ENCODE data around the gene SGF29. TPM values are rescaled to one million over a fixed set of nuclear protein-coding genes. Genes with fewer than 3 reads are reported as not detected.

The SGF29 gene
- total and polyA plus RNA-seq, 2 of the 4 experiments (the other 2 are of a cell fraction): 4.3 to 7.7 TPM

DNA sequence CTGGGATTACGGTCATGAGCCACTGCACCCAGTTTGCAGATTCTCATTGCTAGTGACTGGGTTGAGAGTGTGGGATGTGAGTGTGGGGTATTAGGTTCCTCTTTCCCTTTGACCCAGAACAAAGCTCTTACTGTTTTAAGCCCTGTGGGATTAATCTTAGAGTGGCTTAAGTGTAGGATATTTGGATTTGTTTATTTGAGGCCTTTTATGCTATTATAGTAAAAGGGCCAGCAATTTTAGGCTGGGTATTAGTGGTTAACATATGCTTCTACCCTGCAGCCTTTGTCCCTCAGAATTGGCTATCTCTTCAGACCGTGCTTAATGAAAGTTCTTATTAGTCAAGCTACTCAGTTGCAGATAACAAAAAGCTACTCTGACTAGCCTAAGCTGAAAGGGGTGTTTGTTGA, 3.2 kb downstream of the SGF29 start:
- H3K4me3 ChIP-seq (ENCODE audit: insufficient read depth, low read depth, low read length): no peak overlapping the region
- DNase-seq (no peak), ATAC-seq (ENCODE audit: low read depth) (no peak)
- CTCF ChIA-PET: interaction anchor here (0.6 kb wide), 1 partner anchor 1535 kb away, joined by 3 read pairs; the partner anchor contains the start of gene TBX6
- no peak overlapping the region for H2AK9ac ChIP-seq (replicated peaks; ENCODE audit: low read depth, low read length, poor library complexity)
- BruUV-seq (replicated peaks): no TSS peak
- no peak overlapping the region for H3K9ac ChIP-seq (ENCODE audit: low read depth, low read length)
- no peak overlapping the region for H2BK15ac ChIP-seq (ENCODE audit: low read depth, low read length)
- in situ Hi-C loops (cut with MboI; ENCODE audit: low sequenced_read_pairs) (no loop called here), dilution Hi-C loops (cut with HindIII; ENCODE audit: low sequenced_read_pairs, unreplicated experiment) (no loop called here), intact Hi-C loops (cut with micrococcal nuclease) (no loop called here)
- no peak overlapping the region for H4K5ac ChIP-seq (ENCODE audit: low read depth, low read length)
- no peak overlapping the region for H3K27ac ChIP-seq (ENCODE audit: insufficient read depth, low read length)
- POLR2A ChIA-PET (ENCODE audit: unreplicated experiment): no interaction called here
- H3K9me1 ChIP-seq (ENCODE audit: insufficient read depth, low read length): peaks cover 8% of the 10 kb centered on the region
- no peaks in the 10 kb centered on the region for H3K27me3 ChIP-seq (ENCODE audit: control insufficient read depth, insufficient read depth, low read length)
- H2BK20ac ChIP-seq (ENCODE audit: low read depth, low read length): no peak overlapping the region
- WGBS, 2 experiments (ENCODE audit: extremely low coverage in 2 of 2, insufficient read length in 1 of 2): no CpG with 5 or more reads among the region's 2 CpGs
- no peak overlapping the region for H2BK120ac ChIP-seq (ENCODE audit: low read depth, low read length)
- H3K36me3 ChIP-seq (ENCODE audit: control insufficient read depth, insufficient read depth, low read length): peaks cover 2% of the 10 kb centered on the region; the same call in 1 of the 2 replicates
- H4K91ac ChIP-seq (ENCODE audit: insufficient read depth, low read depth, low read length): no peak overlapping the region
- H2AK5ac ChIP-seq (ENCODE audit: low read depth, low read length): no peak overlapping the region
- no peak overlapping the region for H3K4me2 ChIP-seq (ENCODE audit: low read depth, low read length)
- H3K14ac ChIP-seq (replicated peaks; ENCODE audit: low read depth, low read length): no peak overlapping the region
- peaks cover 15 to 25% of the 10 kb centered on the region in 2 experiments for H3K79me1 ChIP-seq (ENCODE audit: low read depth in 1 of 2, low read length in 2 of 2)
- peaks cover 10% of the 10 kb centered on the region for H3K4me1 ChIP-seq (ENCODE audit: control insufficient read depth, insufficient read depth, low read length)
- H3K18ac ChIP-seq (ENCODE audit: low read depth, low read length): no peak overlapping the region
- H3K23ac ChIP-seq (ENCODE audit: low read depth, low read length): no peak overlapping the region
- no peak overlapping the region for H2AFZ ChIP-seq (replicated peaks; ENCODE audit: low read length, poor library complexity)
- no peak overlapping the region for H3K4ac ChIP-seq (ENCODE audit: low read depth, low read length)
- H4K20me1 ChIP-seq (ENCODE audit: insufficient read depth, low read length): peaks cover 3% of the 10 kb centered on the region; the same call in 1 of the 2 replicates
- no peak overlapping the region for H2BK5ac ChIP-seq (ENCODE audit: low read depth, low read length, poor library complexity, severe bottlenecking)
- H4K8ac ChIP-seq (ENCODE audit: low read depth in 2 of 2, low read length in 2 of 2): no peak overlapping the region
- H3K9me3 ChIP-seq (ENCODE audit: control insufficient read depth, insufficient read depth, low read length): no peaks in the 10 kb centered on the region
- TF ChIP-seq, protein P1, sequence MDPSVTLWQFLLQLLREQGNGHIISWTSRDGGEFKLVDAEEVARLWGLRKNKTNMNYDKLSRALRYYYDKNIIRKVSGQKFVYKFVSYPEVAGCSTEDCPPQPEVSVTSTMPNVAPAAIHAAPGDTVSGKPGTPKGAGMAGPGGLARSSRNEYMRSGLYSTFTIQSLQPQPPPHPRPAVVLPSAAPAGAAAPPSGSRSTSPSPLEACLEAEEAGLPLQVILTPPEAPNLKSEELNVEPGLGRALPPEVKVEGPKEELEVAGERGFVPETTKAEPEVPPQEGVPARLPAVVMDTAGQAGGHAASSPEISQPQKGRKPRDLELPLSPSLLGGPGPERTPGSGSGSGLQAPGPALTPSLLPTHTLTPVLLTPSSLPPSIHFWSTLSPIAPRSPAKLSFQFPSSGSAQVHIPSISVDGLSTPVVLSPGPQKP (IDR thresholded peaks at IDR 0.05; ENCODE audit: borderline replicate concordance, low read depth, low read length): no peak
- TF ChIP-seq CHD1 (IDR thresholded peaks at IDR 0.05; ENCODE audit: low read depth, low read length) (no peak), MAFK (IDR thresholded peaks at IDR 0.05; ENCODE audit: low read depth, low read length) (no peak), FOS (IDR thresholded peaks at IDR 0.05; ENCODE audit: low read depth, low read length) (no peak), MAZ (IDR thresholded peaks at IDR 0.05; ENCODE audit: borderline replicate concordance, low read depth, low read length) (no peak), RAD21 (IDR thresholded peaks at IDR 0.05; ENCODE audit: low read length) (no peak), RFX5 (IDR thresholded peaks at IDR 0.05; ENCODE audit: low read depth, low read length) (no peak), SMC3 (IDR thresholded peaks at IDR 0.05; ENCODE audit: low read depth, low read length) (no peak), NFE2L2 (IDR thresholded peaks at IDR 0.05; ENCODE audit: low read depth, low read length) (no peak), CEBPB (IDR thresholded peaks at IDR 0.05; ENCODE audit: low read depth, low read length) (no peak), BHLHE40 (IDR thresholded peaks at IDR 0.05; ENCODE audit: low read depth, low read length) (no peak), MXI1 (IDR thresholded peaks at IDR 0.05; ENCODE audit: borderline replicate concordance, low read depth, low read length) (no peak), RCOR1 (IDR thresholded peaks at IDR 0.05; ENCODE audit: insufficient replicate concordance, low read length) (no peak), POLR2A (IDR thresholded peaks at IDR 0.05; ENCODE audit: low read depth, low read length) (no peak)
- TF ChIP-seq, protein P2, sequence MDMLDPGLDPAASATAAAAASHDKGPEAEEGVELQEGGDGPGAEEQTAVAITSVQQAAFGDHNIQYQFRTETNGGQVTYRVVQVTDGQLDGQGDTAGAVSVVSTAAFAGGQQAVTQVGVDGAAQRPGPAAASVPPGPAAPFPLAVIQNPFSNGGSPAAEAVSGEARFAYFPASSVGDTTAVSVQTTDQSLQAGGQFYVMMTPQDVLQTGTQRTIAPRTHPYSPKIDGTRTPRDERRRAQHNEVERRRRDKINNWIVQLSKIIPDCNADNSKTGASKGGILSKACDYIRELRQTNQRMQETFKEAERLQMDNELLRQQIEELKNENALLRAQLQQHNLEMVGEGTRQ (IDR thresholded peaks at IDR 0.05; ENCODE audit: low read depth, low read length): no peak
- TF ChIP-seq, protein P3, sequence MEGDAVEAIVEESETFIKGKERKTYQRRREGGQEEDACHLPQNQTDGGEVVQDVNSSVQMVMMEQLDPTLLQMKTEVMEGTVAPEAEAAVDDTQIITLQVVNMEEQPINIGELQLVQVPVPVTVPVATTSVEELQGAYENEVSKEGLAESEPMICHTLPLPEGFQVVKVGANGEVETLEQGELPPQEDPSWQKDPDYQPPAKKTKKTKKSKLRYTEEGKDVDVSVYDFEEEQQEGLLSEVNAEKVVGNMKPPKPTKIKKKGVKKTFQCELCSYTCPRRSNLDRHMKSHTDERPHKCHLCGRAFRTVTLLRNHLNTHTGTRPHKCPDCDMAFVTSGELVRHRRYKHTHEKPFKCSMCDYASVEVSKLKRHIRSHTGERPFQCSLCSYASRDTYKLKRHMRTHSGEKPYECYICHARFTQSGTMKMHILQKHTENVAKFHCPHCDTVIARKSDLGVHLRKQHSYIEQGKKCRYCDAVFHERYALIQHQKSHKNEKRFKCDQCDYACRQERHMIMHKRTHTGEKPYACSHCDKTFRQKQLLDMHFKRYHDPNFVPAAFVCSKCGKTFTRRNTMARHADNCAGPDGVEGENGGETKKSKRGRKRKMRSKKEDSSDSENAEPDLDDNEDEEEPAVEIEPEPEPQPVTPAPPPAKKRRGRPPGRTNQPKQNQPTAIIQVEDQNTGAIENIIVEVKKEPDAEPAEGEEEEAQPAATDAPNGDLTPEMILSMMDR (conservative IDR thresholded peaks at IDR 0.05; ENCODE audit: low read depth, low read length): no peak
- H3K56ac ChIP-seq (ENCODE audit: extremely low read depth, insufficient read depth, low read length): no peak overlapping the region

Data from IMR-90 (cell line).